H9 (cell line): ENCODE measurements around the gene DDX59. TPM values are rescaled to one million over a fixed set of nuclear protein-coding genes. Genes with fewer than 3 reads are reported as not detected.

ENCODE experiments used
- DNase-seq: peaks from one replicate; pipeline ENCODE4 v3.0.0-alpha.2; 2017
- H2AFZ ChIP-seq: one replicate; pipeline ENCODE4 v1.6.1; 2013; ENCODE audit warnings: mild to moderate bottlenecking, low read length, control low read depth, moderate library complexity
- H2AK5ac ChIP-seq: 2 replicates; pipeline ENCODE4 v1.6.1; 2013; ENCODE audit warnings: low read length, control low read depth, mixed read lengths; ENCODE audit not compliant: insufficient read length
- H2BK120ac ChIP-seq: one replicate; pipeline ENCODE4 v1.6.1; 2013; ENCODE audit warnings: low read depth, mild to moderate bottlenecking, low read length, control low read depth, inconsistent platforms; ENCODE audit not compliant: poor library complexity, severe bottlenecking
- H2BK12ac ChIP-seq: 2 replicates; pipeline ENCODE4 v1.6.1; 2013; ENCODE audit warnings: low read length, control low read depth, mixed read lengths, low read depth; ENCODE audit not compliant: insufficient read length
- H2BK15ac ChIP-seq: 2 replicates; pipeline ENCODE4 v1.6.1; 2013; ENCODE audit warnings: low read depth, low read length, control low read depth
- H2BK20ac ChIP-seq: one replicate; pipeline ENCODE4 v1.6.1; 2013; ENCODE audit warnings: low read depth, mild to moderate bottlenecking, low read length, control low read depth, inconsistent platforms; ENCODE audit not compliant: poor library complexity, severe bottlenecking
- H2BK5ac ChIP-seq: 2 replicates; pipeline ENCODE4 v1.6.1; 2013; ENCODE audit warnings: low read length, control low read depth, mixed read lengths; ENCODE audit not compliant: insufficient read length
- H3K14ac ChIP-seq: 2 replicates; pipeline ENCODE4 v1.6.1; 2013; ENCODE audit warnings: low read length, control low read depth; ENCODE audit not compliant: insufficient read depth
- H3K18ac ChIP-seq: 2 replicates; pipeline ENCODE4 v1.6.1; 2013; ENCODE audit warnings: low read depth, mild to moderate bottlenecking, mixed read lengths, low read length, control low read depth; ENCODE audit not compliant: insufficient read length
- H3K23ac ChIP-seq: 2 replicates; pipeline ENCODE4 v1.6.1; 2013; ENCODE audit warnings: low read length, control low read depth, mixed read lengths, low read depth; ENCODE audit not compliant: insufficient read length
- H3K23me2 ChIP-seq: 2 replicates; pipeline ENCODE4 v1.6.1; 2013; ENCODE audit warnings: low read depth, mild to moderate bottlenecking, mixed read lengths, low read length, control low read depth; ENCODE audit not compliant: insufficient read length, poor library complexity, severe bottlenecking
- H3K27ac ChIP-seq: 2 replicates; pipeline ENCODE4 v1.5.1; 2013; ENCODE audit warnings: low read length, control low read depth, mixed read lengths, low read depth; ENCODE audit not compliant: insufficient read length
- H3K27me3 ChIP-seq: 2 replicates; pipeline ENCODE4 v1.6.1; 2013; ENCODE audit warnings: low read length, control low read depth, inconsistent platforms; ENCODE audit not compliant: insufficient read depth
- H3K4ac ChIP-seq: 2 replicates; pipeline ENCODE4 v1.6.1; 2013; ENCODE audit warnings: low read depth, mild to moderate bottlenecking, control low read depth, inconsistent platforms, low read length, moderate library complexity
- H3K4me1 ChIP-seq: 2 replicates; pipeline ENCODE4 v1.6.1; 2013; ENCODE audit warnings: low read length, control low read depth, inconsistent platforms; ENCODE audit not compliant: insufficient read depth
- H3K4me2 ChIP-seq: 2 replicates; pipeline ENCODE4 v1.6.1; 2013; ENCODE audit warnings: low read length, control low read depth, mixed read lengths; ENCODE audit not compliant: insufficient read length, insufficient read depth
- H3K56ac ChIP-seq: 2 replicates; pipeline ENCODE4 v1.6.1; 2013; ENCODE audit warnings: low read depth, mild to moderate bottlenecking, mixed read lengths, low read length, control low read depth; ENCODE audit not compliant: insufficient read length
- H3K79me1 ChIP-seq: 2 replicates; pipeline ENCODE4 v1.6.1; 2013; ENCODE audit warnings: low read depth, mild to moderate bottlenecking, moderate library complexity, low read length, control low read depth, inconsistent platforms; ENCODE audit not compliant: insufficient read depth, poor library complexity, severe bottlenecking
- H3K79me2 ChIP-seq: 2 replicates; pipeline ENCODE4 v1.6.1; 2013; ENCODE audit warnings: low read length, control low read depth, inconsistent platforms; ENCODE audit not compliant: insufficient read depth
- H3K9ac ChIP-seq: 2 replicates; pipeline ENCODE4 v1.6.1; 2013; ENCODE audit warnings: low read length, control low read depth, mixed read lengths; ENCODE audit not compliant: insufficient read length; ENCODE audit errors: extremely low read depth
- H3K9me3 ChIP-seq: one replicate; pipeline ENCODE4 v1.6.1; 2013; ENCODE audit warnings: low read depth, low read length, inconsistent platforms; ENCODE audit not compliant: control insufficient read depth
- H3T11ph ChIP-seq: one replicate; pipeline ENCODE4 v1.6.1; 2013; ENCODE audit warnings: mild to moderate bottlenecking, low read length, control low read depth, inconsistent platforms
- H4K20me1 ChIP-seq: one replicate; pipeline ENCODE4 v1.6.1; 2013; ENCODE audit not compliant: control insufficient read depth, insufficient read length, insufficient read depth
- H4K5ac ChIP-seq: 2 replicates; pipeline ENCODE4 v1.6.1; 2013; ENCODE audit warnings: low read depth, mild to moderate bottlenecking, mixed read lengths, low read length, control low read depth; ENCODE audit not compliant: insufficient read length
- H4K8ac ChIP-seq: replicated peaks from 2 replicates; pipeline ENCODE4 v1.6.1; 2013; ENCODE audit warnings: low read length, control low read depth, mixed read lengths, low read depth; ENCODE audit not compliant: insufficient read length
- H4K91ac ChIP-seq: 2 replicates; pipeline ENCODE4 v1.6.1; 2013; ENCODE audit warnings: low read depth, mild to moderate bottlenecking, moderate library complexity, mixed read lengths, low read length, control low read depth; ENCODE audit not compliant: insufficient read length
- H3K27ac Mint-ChIP-seq, 3 experiments: 2 replicates in 2 of 3; 3 replicates in 1 of 3; pipeline ENCODE4 v1.8.0; 2020 to 2021; ENCODE audit warnings: mixed read lengths in 3 of 3, mild to moderate bottlenecking in 1 of 3, moderate library complexity in 1 of 3
- H3K27me3 Mint-ChIP-seq: 2 replicates; pipeline ENCODE4 v1.8.0; 2021; ENCODE audit warnings: low read depth, mild to moderate bottlenecking, moderate library complexity, mixed read lengths
- H3K36me3 Mint-ChIP-seq, 3 experiments: 2 replicates in 2 of 3; 3 replicates in 1 of 3; pipeline ENCODE4 v1.8.0; 2020 to 2021; ENCODE audit warnings: low read depth in 3 of 3, mixed read lengths in 3 of 3; ENCODE audit not compliant: insufficient read depth in 1 of 3
- H3K4me1 Mint-ChIP-seq, 2 experiments: 2 replicates each; pipeline ENCODE4 v1.8.0; 2020; ENCODE audit warnings: mixed read lengths in 2 of 2
- H3K4me3 Mint-ChIP-seq, 2 experiments: 2 replicates in 1 of 2; 3 replicates in 1 of 2; pipeline ENCODE4 v1.8.0; 2020 to 2021; ENCODE audit warnings: mild to moderate bottlenecking in 2 of 2, mixed read lengths in 2 of 2, moderate library complexity in 1 of 2
- H3K9me3 Mint-ChIP-seq, 2 experiments: 2 replicates in 1 of 2; 3 replicates in 1 of 2; pipeline ENCODE4 v1.8.0; 2020; ENCODE audit warnings: mild to moderate bottlenecking in 2 of 2, mixed read lengths in 2 of 2, moderate library complexity in 1 of 2
- CTCF ChIP-seq: fragments of 200-600 bp; sonication (generic); conservative IDR thresholded peaks from 3 replicates; pipeline ENCODE4 v1.8.0; 2021; ENCODE audit warnings: antibody characterized with exemption, mild to moderate bottlenecking
- WGBS: extraction: QIAGEN DNeasy Blood & Tissue Kit; methylation state at CpG from one replicate; pipeline ENCODE4 v1.1.7; 2013; ENCODE audit warnings: missing lambda C conversion rate, low lambda C conversion rate, mixed read lengths; ENCODE audit not compliant: insufficient read length; ENCODE audit errors: extremely low coverage; 5-methylcytosine and 5-hydroxymethylcytosine counted together
- total RNA-seq: library from RNA; stranded (reverse); gene quantifications from 2 replicates; pipeline ENCODE4 v1.2.1, GENCODE V29; 2021

Gene DDX59
- total RNA-seq, 1 experiment from 2014 or later = 14.0 TPM

- Histone ChIP-seq H2BK20ac (no peak overlapping the region), H4K8ac (no peak overlapping the region), H3K56ac (no peak overlapping the region), H3K9me3 (no peaks in the 10 kb centered on the region), H2AFZ (no peak overlapping the region), H2AK5ac (no peak overlapping the region), H4K5ac (no peak overlapping the region), H3K79me1 (no peaks in the 10 kb centered on the region), H3K23ac (no peak overlapping the region), H3K14ac (no peak overlapping the region), H4K91ac (no peak overlapping the region), H2BK15ac (no peak overlapping the region), H3K4me2 (no peak overlapping the region), H4K20me1 (no peaks in the 10 kb centered on the region), H3K27me3 (no peaks in the 10 kb centered on the region), H3K9ac (no peak overlapping the region), H3T11ph (no peak overlapping the region), H2BK5ac (no peak overlapping the region), H3K23me2 (no peaks in the 10 kb centered on the region), H3K4ac (no peak overlapping the region), H3K4me1 (no peaks in the 10 kb centered on the region), H2BK12ac (no peak overlapping the region), H3K18ac (no peak overlapping the region), H2BK120ac (no peak overlapping the region), H3K79me2 (no peaks in the 10 kb centered on the region), H3K27ac (no peak overlapping the region)
- H3K9me3 Mint-ChIP-seq = no peaks in the 10 kb centered on the region
- WGBS = no CpG with 5 or more reads among the region's 2 CpGs
- H3K4me1 Mint-ChIP-seq = peaks cover 6% of the 10 kb centered on the region in 2 experiments; a peak in 3 of 4 replicates
- H3K4me3 Mint-ChIP-seq = no peak overlapping the region
- H3K27me3 Mint-ChIP-seq = peaks cover 2% of the 10 kb centered on the region; the same call in 1 of the 2 replicates
- no peaks in the 10 kb centered on the region for H3K36me3 Mint-ChIP-seq
- H3K27ac Mint-ChIP-seq = no peak overlapping the region
- DNase-seq = no peak
- no peak for TF ChIP-seq CTCF
Measured at GRCh38 chr1:200714504-200715187, 44.9 kb upstream of the DDX59 start.
